ENCODE measurements around the gene BIN2.

GRCh38 chr12:51371295-51371953 is 47.5 kb upstream of the BIN2 start:
- TF ChIP-seq CTCF (IDR thresholded peaks at IDR 0.05), result no peak
- no peak for TF ChIP-seq POLR2A (IDR thresholded peaks at IDR 0.05; ENCODE audit: low read depth)
